Thyroid gland (tissue), 4 donors: ENCODE results near the gene CTNNBL1.

Experiments used
- CTCF ChIP-seq, 6 experiments: fragments of 200-600 bp in 3 of 6; fragments of 450-650 bp in 3 of 6; sonication (generic) in 3 of 6; IDR thresholded peaks; one replicate each; pipeline ENCODE4 v1.5.1; 2016 to 2019; ENCODE audit warnings: antibody characterized with exemption in 6 of 6, mild to moderate bottlenecking in 2 of 6, inconsistent platforms in 1 of 6, moderate library complexity in 1 of 6
- POLR2A ChIP-seq, 2 donors: fragments of 450-650 bp; IDR thresholded peaks; one replicate each; pipeline ENCODE4 v1.6.1; 2017; ENCODE audit warnings: antibody characterized with exemption in 2 of 2, mild to moderate bottlenecking in 2 of 2, moderate library complexity in 1 of 2

- TF ChIP-seq CTCF (IDR thresholded peaks at IDR 0.05) (no peak), POLR2A (IDR thresholded peaks at IDR 0.05) (no peak)
Measured at GRCh38 chr20:37706298-37706697, 12.5 kb downstream of the CTNNBL1 start.
